LNCAP (cell line): ENCODE results near the gene FSIP1.

Source experiments
- CTCF ChIP-seq: fragments of 450-650 bp; IDR thresholded peaks from 2 replicates; pipeline ENCODE4 v1.5.1; 2017; ENCODE audit warnings: mild to moderate bottlenecking

FSIP1 gene

DNA sequence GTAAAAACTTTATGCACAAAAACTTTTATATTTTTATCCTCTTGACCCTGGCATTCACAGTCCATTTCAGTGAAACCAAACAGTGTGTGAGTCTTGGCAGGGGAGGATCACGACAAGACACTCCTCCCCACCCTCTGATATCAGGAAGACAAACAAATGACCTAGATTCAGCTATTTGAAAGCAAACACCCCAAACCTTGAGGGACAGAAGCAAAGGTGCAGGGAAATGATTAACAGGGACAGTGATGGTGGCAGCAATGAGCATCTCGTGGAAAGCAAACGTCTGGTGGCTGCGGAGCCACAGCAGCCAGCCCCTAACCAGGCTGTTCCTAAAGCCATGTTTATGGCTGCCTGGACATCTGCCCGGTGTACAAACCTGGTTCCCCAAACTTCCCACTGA, 52.1 kb downstream of the FSIP1 start:
- no peak for TF ChIP-seq CTCF

- TF ChIP-seq CTCF: no peak
Measured at GRCh38 chr15:39729500-39729899, 53.1 kb downstream of the FSIP1 start.

DNA sequence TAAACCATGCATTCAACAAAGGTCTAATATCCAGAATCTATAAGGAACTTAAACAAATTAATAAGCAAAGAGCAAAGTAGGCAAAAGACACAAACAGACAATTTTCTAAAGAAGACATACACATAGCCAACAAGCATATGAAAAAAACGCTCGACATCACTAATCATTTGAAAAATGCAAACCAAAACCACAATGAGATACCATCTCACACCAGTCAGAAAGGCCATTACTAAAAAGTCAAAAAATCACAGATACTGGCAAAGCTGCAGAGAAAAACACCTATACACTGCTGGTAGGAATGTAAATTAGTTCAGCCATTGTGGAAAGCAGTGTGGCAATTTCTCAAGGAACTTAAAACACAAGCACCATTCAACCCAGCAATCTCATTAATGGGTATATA, 53.8 kb downstream of the FSIP1 start:
- no peak for TF ChIP-seq CTCF

GRCh38 chr15:39721893-39722292, 60.7 kb downstream of the FSIP1 start:
- no peak for TF ChIP-seq CTCF

- no peak for TF ChIP-seq CTCF
Measured at GRCh38 chr15:39720621-39721611, 61.7 kb downstream of the FSIP1 start.

- no peak for TF ChIP-seq CTCF
Measured at GRCh38 chr15:39720081-39720480, 62.6 kb downstream of the FSIP1 start.

DNA sequence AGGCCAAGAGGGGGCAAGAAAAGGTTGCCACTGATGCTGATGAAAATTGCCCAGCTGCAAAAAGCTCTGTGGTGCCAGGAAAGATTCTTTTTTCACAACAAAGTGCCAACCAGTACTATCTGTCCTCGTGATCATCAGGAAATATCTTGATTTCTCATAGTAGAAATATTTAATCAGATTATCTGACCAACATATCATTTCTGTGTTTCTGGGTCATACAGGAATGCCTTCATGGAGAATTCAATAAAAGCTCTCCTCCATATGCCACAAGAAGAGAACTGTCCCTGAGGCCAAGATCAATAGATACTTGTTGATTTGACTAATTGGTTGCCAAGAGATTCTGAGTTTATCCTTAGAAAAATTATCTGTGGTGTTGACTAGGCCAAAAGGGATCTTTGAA, 63.5 kb downstream of the FSIP1 start:
- TF ChIP-seq CTCF: no peak
